Measurements from ENCODE around the gene ACBD7.

DNA sequence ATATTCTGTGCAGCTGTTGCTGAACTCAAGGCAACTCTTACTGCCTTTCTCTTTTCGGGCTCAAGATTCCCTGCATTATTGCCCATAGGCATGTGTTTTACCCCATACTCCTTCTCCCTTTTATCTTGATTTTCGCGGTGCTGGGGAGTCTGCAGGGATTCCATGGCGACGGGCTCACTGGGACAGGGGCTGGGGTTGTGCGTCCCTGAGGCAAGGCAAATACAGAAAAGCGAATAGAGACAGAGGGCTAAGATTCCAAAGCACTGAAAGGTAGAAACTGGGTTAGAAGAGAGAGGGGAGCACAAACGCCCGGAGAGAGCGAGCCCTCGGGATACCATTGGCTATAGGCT, 8.1 kb upstream of the ACBD7 start:
- no peak for TF ChIP-seq POLR2A (IDR thresholded peaks at IDR 0.05; ENCODE audit: low read depth, low read length)
- no peak for TF ChIP-seq TAF1 (IDR thresholded peaks at IDR 0.05; ENCODE audit: borderline replicate concordance, low read depth, low read length)
